HepG2 (cell line): ENCODE data around the gene TPX2. TPM values are rescaled to one million over a fixed set of nuclear protein-coding genes. Genes with fewer than 3 reads are reported as not detected.

ENCODE experiments used
- AHR ChIP-seq: IDR thresholded peaks from 2 replicates; pipeline ENCODE4 v1.6.1; 2018; ENCODE audit warnings: missing genetic modification reagents, missing compliant biosample characterization
- ATM ChIP-seq: fragments of 450-650 bp; IDR thresholded peaks from 2 replicates; pipeline ENCODE4 v1.7.1; 2017; ENCODE audit warnings: mild to moderate bottlenecking, borderline replicate concordance
- GZF1 ChIP-seq: sonication (generic); formaldehyde crosslinking; IDR thresholded peaks from 2 replicates; pipeline ENCODE4 v1.5.1; 2020; ENCODE audit warnings: mild to moderate bottlenecking, missing genetic modification reagents
- KAT2B ChIP-seq: fragments of 150-350 bp; IDR thresholded peaks from 2 replicates; pipeline ENCODE4 v1.6.1; 2014; ENCODE audit warnings: low read depth, low read length, borderline replicate concordance
- NCOA1 ChIP-seq: sonication (generic); formaldehyde crosslinking; IDR thresholded peaks from 2 replicates; pipeline ENCODE4 v1.9.0; 2021; ENCODE audit warnings: missing genetic modification reagents
- NR2C2 ChIP-seq: sonication (generic); formaldehyde crosslinking; IDR thresholded peaks from 2 replicates; pipeline ENCODE4 v1.4.0; 2020; ENCODE audit warnings: missing genetic modification reagents, mild to moderate bottlenecking, moderate library complexity, borderline replicate concordance
- SNAPC4 ChIP-seq: sonication (generic); formaldehyde crosslinking; IDR thresholded peaks from 2 replicates; pipeline ENCODE4 v1.4.0; 2020; ENCODE audit warnings: mild to moderate bottlenecking, missing genetic modification reagents
- SP4 ChIP-seq: sonication (generic); formaldehyde crosslinking; IDR thresholded peaks from 2 replicates; pipeline ENCODE4 v1.8.1; 2023; ENCODE audit warnings: mild to moderate bottlenecking, missing genetic modification reagents
- SP5 ChIP-seq: IDR thresholded peaks from 2 replicates; pipeline ENCODE4 v1.6.1; 2016; ENCODE audit warnings: low read depth, borderline replicate concordance
- SUZ12 ChIP-seq: fragments of 150-350 bp; IDR thresholded peaks from 2 replicates; pipeline ENCODE4 v1.6.1; 2014; ENCODE audit warnings: low read depth, low read length
- YEATS4 ChIP-seq: sonication (generic); formaldehyde crosslinking; IDR thresholded peaks from 2 replicates; pipeline ENCODE4 v1.4.0; 2020; ENCODE audit warnings: missing genetic modification reagents, borderline replicate concordance
- ZFP82 ChIP-seq: sonication (generic); formaldehyde crosslinking; IDR thresholded peaks from 2 replicates; pipeline ENCODE4 v1.5.1; 2020; ENCODE audit warnings: mild to moderate bottlenecking, missing genetic modification reagents, borderline replicate concordance
- ZNF468 ChIP-seq: sonication (generic); formaldehyde crosslinking; IDR thresholded peaks from 2 replicates; pipeline ENCODE4 v1.8.0; 2022; ENCODE audit warnings: mild to moderate bottlenecking, moderate library complexity, missing genetic modification reagents
- ZNF552 ChIP-seq: sonication (generic); formaldehyde crosslinking; IDR thresholded peaks from 2 replicates; pipeline ENCODE4 v1.9.0; 2022; ENCODE audit warnings: missing genetic modification reagents, mild to moderate bottlenecking, borderline replicate concordance
- ZNF564 ChIP-seq: sonication (generic); formaldehyde crosslinking; IDR thresholded peaks from 2 replicates; pipeline ENCODE4 v1.8.1; 2023; ENCODE audit warnings: mild to moderate bottlenecking, missing genetic modification reagents
- ZSCAN22 ChIP-seq: sonication (generic); formaldehyde crosslinking; IDR thresholded peaks from 2 replicates; pipeline ENCODE4 v1.4.0; 2020; ENCODE audit warnings: mild to moderate bottlenecking, missing genetic modification reagents
- polyA plus RNA-seq, 8 experiments: library from polyadenylated mRNA; depleted of rRNA in 3 of 8; stranded (reverse) in 7 of 8; unstranded in 1 of 8; fragments of >200 nt; fragmentation: Illumina TruSeq in 4 of 8; extraction: Trizol in 4 of 8; gene quantifications; 2 replicates each; pipeline versions ENCODE4 v1.2.1 to v1.2.3, GENCODE V29; 2011 to 2016; ENCODE audit warnings: low read depth in 4 of 8, missing spikeins in 1 of 8, mixed read lengths in 1 of 8; ENCODE audit not compliant: insufficient read depth in 1 of 8
- total RNA-seq, 5 experiments: library from RNA; depleted of rRNA; stranded (reverse); fragments of >200 nt; fragmentation: Illumina TruSeq; extraction: Trizol; gene quantifications; 2 replicates each; pipeline ENCODE4 v1.2.3, GENCODE V29; 2016; ENCODE audit warnings: low read depth in 1 of 5
- TF ChIP-seq, protein P1 (sequence below): sonication (generic); formaldehyde crosslinking; IDR thresholded peaks from 2 replicates; pipeline ENCODE4 v1.4.0; 2020; ENCODE audit warnings: mild to moderate bottlenecking, missing genetic modification reagents, borderline replicate concordance
- TF ChIP-seq, protein P2 (sequence below): sonication (generic); formaldehyde crosslinking; IDR thresholded peaks from 2 replicates; pipeline ENCODE4 v1.5.0; 2020; ENCODE audit warnings: mild to moderate bottlenecking, missing genetic modification reagents

Gene TPX2
- total and polyA plus RNA-seq, 2 of the 13 experiments (the other 11 are each of a cell fraction or from before 2014, with no cell fraction given): 34.3 to 124 TPM

DNA sequence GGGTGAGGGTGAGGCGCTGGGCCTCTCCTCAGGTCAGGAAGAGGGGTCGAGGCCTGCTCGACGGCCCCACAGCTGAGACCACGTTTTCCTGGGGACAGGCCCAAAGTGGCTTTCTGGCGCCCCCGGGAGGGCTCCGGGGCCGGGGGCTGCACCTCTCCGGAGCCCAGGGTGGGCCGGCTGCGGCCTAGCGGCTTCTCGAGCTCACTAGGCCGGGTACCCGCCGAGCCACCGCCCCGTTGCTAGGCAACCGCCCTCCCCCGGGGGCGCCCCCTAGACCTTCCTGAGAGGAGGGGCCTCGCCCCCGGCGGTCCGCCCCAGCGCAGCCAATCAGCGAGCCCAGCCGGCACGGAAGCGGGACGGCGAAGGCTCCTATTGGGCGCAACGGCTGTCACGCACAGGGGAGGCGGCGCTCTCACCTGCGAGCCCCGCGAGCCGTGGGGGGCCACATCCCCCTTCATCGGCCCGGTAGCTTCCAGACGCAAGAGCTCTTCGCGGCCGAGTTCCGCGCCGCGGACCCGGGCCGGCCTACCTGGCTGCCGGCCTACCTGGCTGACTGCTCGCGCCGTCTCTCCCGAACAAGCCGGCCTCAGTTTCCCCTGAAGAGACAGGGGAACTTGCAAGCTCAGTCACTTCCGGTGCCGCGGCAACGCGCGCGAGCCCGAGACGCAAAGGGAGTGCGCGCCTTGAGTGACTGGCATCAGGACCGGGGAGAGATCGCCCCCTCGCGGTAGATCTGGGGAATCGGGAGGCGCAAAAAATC is 15.6 kb upstream of the TPX2 start (continued):
- TF ChIP-seq SNAPC4 (CRISPR knock-in tag): peak; percentile 89
- peak; percentile 59 for TF ChIP-seq ZNF552
- TF ChIP-seq, protein P1, sequence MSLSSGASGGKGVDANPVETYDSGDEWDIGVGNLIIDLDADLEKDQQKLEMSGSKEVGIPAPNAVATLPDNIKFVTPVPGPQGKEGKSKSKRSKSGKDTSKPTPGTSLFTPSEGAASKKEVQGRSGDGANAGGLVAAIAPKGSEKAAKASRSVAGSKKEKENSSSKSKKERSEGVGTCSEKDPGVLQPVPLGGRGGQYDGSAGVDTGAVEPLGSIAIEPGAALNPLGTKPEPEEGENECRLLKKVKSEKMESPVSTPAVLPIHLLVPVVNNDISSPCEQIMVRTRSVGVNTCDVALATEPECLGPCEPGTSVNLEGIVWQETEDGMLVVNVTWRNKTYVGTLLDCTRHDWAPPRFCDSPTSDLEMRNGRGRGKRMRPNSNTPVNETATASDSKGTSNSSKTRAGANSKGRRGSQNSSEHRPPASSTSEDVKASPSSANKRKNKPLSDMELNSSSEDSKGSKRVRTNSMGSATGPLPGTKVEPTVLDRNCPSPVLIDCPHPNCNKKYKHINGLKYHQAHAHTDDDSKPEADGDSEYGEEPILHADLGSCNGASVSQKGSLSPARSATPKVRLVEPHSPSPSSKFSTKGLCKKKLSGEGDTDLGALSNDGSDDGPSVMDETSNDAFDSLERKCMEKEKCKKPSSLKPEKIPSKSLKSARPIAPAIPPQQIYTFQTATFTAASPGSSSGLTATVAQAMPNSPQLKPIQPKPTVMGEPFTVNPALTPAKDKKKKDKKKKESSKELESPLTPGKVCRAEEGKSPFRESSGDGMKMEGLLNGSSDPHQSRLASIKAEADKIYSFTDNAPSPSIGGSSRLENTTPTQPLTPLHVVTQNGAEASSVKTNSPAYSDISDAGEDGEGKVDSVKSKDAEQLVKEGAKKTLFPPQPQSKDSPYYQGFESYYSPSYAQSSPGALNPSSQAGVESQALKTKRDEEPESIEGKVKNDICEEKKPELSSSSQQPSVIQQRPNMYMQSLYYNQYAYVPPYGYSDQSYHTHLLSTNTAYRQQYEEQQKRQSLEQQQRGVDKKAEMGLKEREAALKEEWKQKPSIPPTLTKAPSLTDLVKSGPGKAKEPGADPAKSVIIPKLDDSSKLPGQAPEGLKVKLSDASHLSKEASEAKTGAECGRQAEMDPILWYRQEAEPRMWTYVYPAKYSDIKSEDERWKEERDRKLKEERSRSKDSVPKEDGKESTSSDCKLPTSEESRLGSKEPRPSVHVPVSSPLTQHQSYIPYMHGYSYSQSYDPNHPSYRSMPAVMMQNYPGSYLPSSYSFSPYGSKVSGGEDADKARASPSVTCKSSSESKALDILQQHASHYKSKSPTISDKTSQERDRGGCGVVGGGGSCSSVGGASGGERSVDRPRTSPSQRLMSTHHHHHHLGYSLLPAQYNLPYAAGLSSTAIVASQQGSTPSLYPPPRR (CRISPR knock-in tag): peak; percentile 83
- no peak for TF ChIP-seq GZF1 (CRISPR knock-in tag)
- TF ChIP-seq KAT2B: no peak
- TF ChIP-seq, protein P2, sequence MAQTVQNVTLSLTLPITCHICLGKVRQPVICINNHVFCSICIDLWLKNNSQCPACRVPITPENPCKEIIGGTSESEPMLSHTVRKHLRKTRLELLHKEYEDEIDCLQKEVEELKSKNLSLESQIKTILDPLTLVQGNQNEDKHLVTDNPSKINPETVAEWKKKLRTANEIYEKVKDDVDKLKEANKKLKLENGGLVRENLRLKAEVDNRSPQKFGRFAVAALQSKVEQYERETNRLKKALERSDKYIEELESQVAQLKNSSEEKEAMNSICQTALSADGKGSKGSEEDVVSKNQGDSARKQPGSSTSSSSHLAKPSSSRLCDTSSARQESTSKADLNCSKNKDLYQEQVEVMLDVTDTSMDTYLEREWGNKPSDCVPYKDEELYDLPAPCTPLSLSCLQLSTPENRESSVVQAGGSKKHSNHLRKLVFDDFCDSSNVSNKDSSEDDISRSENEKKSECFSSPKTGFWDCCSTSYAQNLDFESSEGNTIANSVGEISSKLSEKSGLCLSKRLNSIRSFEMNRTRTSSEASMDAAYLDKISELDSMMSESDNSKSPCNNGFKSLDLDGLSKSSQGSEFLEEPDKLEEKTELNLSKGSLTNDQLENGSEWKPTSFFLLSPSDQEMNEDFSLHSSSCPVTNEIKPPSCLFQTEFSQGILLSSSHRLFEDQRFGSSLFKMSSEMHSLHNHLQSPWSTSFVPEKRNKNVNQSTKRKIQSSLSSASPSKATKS (CRISPR knock-in tag): no peak
- TF ChIP-seq SP5 (CRISPR knock-in tag): peak; percentile 51
- TF ChIP-seq ZNF564: peak; percentile 85
- TF ChIP-seq SUZ12: no peak
- TF ChIP-seq ZSCAN22 (CRISPR knock-in tag): no peak; the same call in none of the 2 replicates
- peak; percentile 90; the same call in 1 of the 2 replicates for TF ChIP-seq NCOA1 (CRISPR knock-in tag)
- TF ChIP-seq ZFP82: peak; percentile 95
- TF ChIP-seq SP4: peak; percentile 97
- no peak; the same call in 1 of the 2 replicates for TF ChIP-seq ZNF468
- TF ChIP-seq AHR: peak; percentile 80
- peak; percentile 96 for TF ChIP-seq YEATS4 (CRISPR knock-in tag)
- TF ChIP-seq NR2C2: peak; percentile 83
- no peak for TF ChIP-seq ATM
